Fibroblast of villous mesenchyme (primary cell): ENCODE results near the gene MIER2. TPM values are rescaled to one million over a fixed set of nuclear protein-coding genes. Genes with fewer than 3 reads are reported as not detected.

Experiments
- DNase-seq: peaks from one replicate; pipeline ENCODE4 v3.0.0-alpha.2; 2010; ENCODE audit warnings: low read depth
- H3K4me3 ChIP-seq: 2 replicates; pipeline ENCODE4 v1.5.1; 2011; ENCODE audit warnings: low read depth, mild to moderate bottlenecking, low read length
- CTCF ChIP-seq: IDR thresholded peaks from 2 replicates; pipeline ENCODE4 v1.5.1; 2012; ENCODE audit warnings: low read depth, mild to moderate bottlenecking, low read length; ENCODE audit not compliant: insufficient read depth
- total RNA-seq: library from RNA; depleted of rRNA; stranded (reverse); fragments of >200 nt; gene quantifications from 2 replicates; pipeline ENCODE4 v1.2.3, GENCODE V29; 2012

Gene MIER2
- total RNA-seq, 1 donor, result 19.9 TPM

- no peak overlapping the region for H3K4me3 ChIP-seq
- DNase-seq, result no peak
- TF ChIP-seq CTCF, result no peak
Observed at GRCh38 chr19:322616-323015, 22.0 kb downstream of the MIER2 start.

GRCh38 chr19:318509-318774, 26.2 kb downstream of the MIER2 start:
- TF ChIP-seq CTCF, result no peak
- DNase-seq, result no peak
- no peak overlapping the region for H3K4me3 ChIP-seq

- TF ChIP-seq CTCF, result peak; percentile 5
- H3K4me3 ChIP-seq, result no peak overlapping the region
- DNase-seq, result no peak
Observed at GRCh38 chr19:317710-318508, 26.7 kb downstream of the MIER2 start.

GRCh38 chr19:315811-316210, 28.8 kb downstream of the MIER2 start:
- DNase-seq, result no peak
- H3K4me3 ChIP-seq, result no peak overlapping the region
- TF ChIP-seq CTCF, result no peak

- no peak for TF ChIP-seq CTCF
- no peak overlapping the region for H3K4me3 ChIP-seq
- no peak for DNase-seq
Observed at GRCh38 chr19:313988-314815, 30.4 kb downstream of the MIER2 start.

- no peak for TF ChIP-seq CTCF
- no peak overlapping the region for H3K4me3 ChIP-seq
- DNase-seq, result no peak
Observed at GRCh38 chr19:313169-313987, 31.2 kb downstream of the MIER2 start.
